GM12873 (cell line): Measurements from ENCODE around the gene GIGYF2.

Experiments
- CTCF ChIP-seq: IDR thresholded peaks from 2 replicates; pipeline ENCODE4 v1.5.1; 2012; ENCODE audit warnings: low read depth, mild to moderate bottlenecking, moderate library complexity, low read length, control low read depth; ENCODE audit not compliant: insufficient read depth; ENCODE audit errors: missing control alignments

The GIGYF2 gene

GRCh38 chr2:232761301-232761907 lies 64.3 kb downstream of the GIGYF2 start:
- TF ChIP-seq CTCF: peak; percentile 62

- TF ChIP-seq CTCF: no peak
Measured at GRCh38 chr2:232767866-232768265, 70.7 kb downstream of the GIGYF2 start.

- TF ChIP-seq CTCF: no peak
Measured at GRCh38 chr2:232770207-232770606, 73.1 kb downstream of the GIGYF2 start.

GRCh38 chr2:232771870-232772269 lies 74.7 kb downstream of the GIGYF2 start:
- no peak for TF ChIP-seq CTCF

- TF ChIP-seq CTCF: no peak
Measured at GRCh38 chr2:232772531-232772930, 75.4 kb downstream of the GIGYF2 start.

DNA sequence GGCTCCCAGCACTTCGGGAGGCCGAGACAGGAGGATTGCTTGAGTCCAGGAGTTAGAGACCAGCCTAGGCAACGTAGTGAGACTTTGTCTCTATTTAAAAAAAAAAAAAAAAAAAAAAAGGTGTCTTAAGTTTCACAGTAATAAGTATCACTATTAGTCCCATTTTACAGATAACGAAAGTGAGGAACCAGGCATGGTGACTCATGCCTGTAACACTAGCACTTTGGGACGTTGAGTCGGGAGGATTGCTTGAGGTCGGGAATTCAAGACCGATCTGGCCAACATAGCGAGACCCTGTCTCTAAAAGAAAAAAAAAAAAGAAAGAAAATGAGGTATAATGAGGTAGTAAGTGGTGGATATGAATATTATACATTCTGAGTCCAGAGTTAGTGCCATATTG lies 76.7 kb downstream of the GIGYF2 start:
- no peak for TF ChIP-seq CTCF

GRCh38 chr2:232776435-232776834 lies 79.3 kb downstream of the GIGYF2 start, which contains the start of gene KCNJ13:
KCNJ13 (minus strand) TSS chr2:232776565; CDS start chr2:232771362, 5,203 bp downstream.
- TF ChIP-seq CTCF: no peak
